Fibroblast of mammary gland (primary cell): ENCODE results near the gene CTRL.
"Not testable (repeated sequence)": the region's sequence is repeated elsewhere in the genome, so short reads cannot be mapped to it uniquely, and the experiment has no call there.

Experiments
- DNase-seq: peaks from one replicate; pipeline ENCODE4 v3.0.0-alpha.2; 2010; ENCODE audit warnings: low read depth
- H3K4me3 ChIP-seq: 2 replicates; pipeline ENCODE4 v1.5.1; 2011; ENCODE audit warnings: low read depth, mild to moderate bottlenecking, low read length, moderate library complexity; ENCODE audit not compliant: control insufficient read depth
- CTCF ChIP-seq: conservative IDR thresholded peaks from 2 replicates; pipeline ENCODE4 v1.5.1; 2011; ENCODE audit warnings: low read depth, low read length, inconsistent platforms; ENCODE audit not compliant: control insufficient read depth, insufficient read depth

The CTRL gene

DNA sequence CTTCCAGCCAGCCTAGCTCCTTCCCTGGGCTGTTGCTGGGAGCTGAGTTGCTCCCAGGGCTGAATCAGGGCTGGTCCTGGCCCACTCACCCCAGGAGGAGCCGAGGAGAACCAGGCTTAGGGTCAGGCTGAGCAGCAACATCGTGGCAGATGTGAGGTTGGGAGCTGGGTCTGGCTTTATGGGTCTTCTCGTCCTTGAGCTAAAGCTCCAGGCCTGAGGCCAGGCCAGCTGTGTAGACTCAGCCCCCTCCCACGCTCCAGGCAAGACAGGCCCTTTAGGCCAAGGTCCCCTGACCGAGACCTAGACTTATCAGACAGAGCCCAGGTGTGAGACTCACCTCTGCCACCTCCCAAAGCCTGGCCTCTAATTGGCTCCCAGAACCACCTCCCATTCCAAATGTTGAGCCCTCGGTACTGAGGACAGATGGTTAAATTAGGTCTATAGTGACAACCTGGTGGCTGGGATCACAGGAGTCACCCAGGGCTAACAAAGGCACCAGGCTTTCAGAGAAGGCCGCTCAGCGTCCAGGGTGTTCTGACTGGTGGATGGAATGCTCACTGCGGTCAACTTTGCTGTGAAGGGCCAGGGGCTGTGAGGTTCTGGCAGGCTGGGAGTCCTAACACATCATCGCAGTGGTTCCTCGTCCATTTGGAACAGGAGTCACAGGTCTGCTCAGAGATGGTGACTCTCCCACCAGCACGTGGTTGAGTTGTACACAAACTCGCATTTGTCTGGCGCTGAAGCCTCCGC lies at the start of gene CTRL:
TSS of gene CTRL (minus strand) at position 151 of the 750 bp plus-strand sequence. CDS start at position 141, 10 bp downstream.
- DNase-seq = no peak
- no peak within 1 kb of the TSS for H3K4me3 ChIP-seq
- peak; percentile 12 for TF ChIP-seq CTCF

DNA sequence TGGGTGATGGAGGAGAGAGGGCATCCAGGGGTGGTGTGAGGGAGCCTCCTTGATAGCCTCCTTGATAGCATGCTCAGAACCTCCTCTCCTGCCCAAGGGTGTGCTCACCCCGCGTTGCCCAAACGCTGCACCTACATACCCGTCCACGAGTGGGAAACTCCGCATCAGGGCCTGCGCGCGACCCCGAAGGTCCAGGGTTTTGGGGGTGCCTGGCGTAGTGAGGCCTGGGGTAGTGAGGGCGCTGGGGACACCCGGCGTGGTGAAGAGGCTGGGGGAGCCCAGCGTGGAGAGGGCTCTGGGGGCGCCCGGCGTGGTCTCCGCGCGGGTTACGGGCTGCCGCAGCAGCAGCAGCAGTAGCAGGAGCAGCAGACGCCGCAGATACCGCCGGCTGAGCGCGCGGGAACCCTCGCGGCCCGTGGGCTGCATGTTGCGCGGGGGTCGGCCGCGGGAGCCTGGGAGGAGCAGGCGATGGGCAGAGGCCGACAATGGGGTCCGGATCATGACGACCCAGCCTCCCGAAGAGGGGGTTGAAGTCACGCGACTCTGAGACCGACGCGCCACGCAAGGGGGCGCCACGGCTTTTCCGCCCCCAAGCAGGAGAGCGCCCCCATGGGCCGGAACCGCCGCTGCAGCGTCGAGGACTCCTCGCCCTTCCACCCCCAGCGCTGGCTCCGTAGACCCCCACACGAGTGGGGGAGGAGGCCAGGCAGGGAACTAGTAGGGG lies 48.5 kb upstream of the CTRL start, which contains the start of gene DPEP3:
TSS of gene DPEP3 (minus strand) at position 545 of the 724 bp plus-strand sequence. CDS start at position 426, 119 bp downstream.
- H3K4me3 ChIP-seq = no peak within 1 kb of the TSS
- no peak for DNase-seq
- peak; percentile 13 for TF ChIP-seq CTCF

GRCh38 chr16:67977469-67978227 lies 46.0 kb upstream of the CTRL start:
- no peak for DNase-seq
- no peak overlapping the region for H3K4me3 ChIP-seq
- no peak for TF ChIP-seq CTCF

DNA sequence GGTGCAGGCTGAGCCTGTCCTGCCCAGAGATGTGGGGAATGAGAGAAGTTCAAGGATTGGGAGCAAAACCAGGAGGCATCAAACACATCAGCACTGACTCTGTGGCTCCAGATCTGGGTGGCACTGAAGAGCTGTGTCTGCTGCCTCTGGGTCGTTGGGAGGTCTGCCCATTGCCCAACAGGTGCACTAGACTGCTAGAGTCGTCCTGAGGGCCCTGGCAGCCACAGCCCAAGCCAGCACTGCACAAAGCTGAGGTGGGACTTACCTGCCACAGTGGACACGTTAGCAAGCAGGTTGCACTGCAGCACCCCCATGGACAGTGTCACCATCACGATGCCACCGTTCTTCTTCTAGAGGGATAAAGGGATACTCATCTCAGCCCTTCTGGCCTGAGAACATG lies 45.3 kb upstream of the CTRL start:
- H3K4me3 ChIP-seq = no peak overlapping the region
- no peak for TF ChIP-seq CTCF
- no peak for DNase-seq

GRCh38 chr16:67976205-67976604 lies 44.5 kb upstream of the CTRL start:
- no peak for DNase-seq
- no peak for TF ChIP-seq CTCF
- no peak overlapping the region for H3K4me3 ChIP-seq

DNA sequence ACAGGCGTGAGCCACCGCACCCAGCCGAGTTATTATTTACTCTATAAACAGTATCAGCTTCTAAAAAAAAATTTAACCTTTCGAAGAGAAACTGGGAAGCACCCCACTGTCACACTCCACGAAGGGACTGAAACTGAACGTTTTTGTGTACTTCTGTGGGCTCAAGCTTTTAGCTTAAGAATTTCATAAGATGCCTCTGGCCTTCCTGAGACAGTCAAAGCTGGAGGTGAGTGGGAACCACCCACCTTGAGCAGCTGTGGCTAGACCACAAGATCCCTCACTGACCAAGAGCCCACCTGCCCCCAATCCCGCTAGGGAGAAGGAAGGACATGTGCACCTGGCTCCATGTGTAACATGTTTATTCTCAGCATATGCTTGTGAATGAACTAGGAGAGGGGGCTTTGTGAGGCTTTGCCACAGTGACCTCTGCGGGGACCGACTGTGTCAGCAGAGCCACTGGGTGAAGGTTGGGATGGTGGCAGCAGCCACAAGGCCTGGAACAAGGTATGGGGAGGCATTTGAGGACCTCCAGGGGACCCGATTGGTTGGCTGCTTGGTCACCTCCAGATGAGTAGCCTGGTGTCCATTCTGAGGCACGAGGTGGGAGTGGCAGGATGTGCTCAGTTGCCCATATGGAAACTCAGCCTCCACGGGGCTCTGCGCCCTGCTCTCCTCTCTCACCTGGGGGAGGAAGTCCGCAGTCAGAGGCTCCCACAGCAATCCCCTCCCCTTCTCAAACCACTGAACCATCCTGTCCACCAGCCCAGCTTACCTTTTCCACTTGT lies 43.9 kb upstream of the CTRL start:
- DNase-seq = no peak
- no peak overlapping the region for H3K4me3 ChIP-seq
- TF ChIP-seq CTCF = no peak

DNA sequence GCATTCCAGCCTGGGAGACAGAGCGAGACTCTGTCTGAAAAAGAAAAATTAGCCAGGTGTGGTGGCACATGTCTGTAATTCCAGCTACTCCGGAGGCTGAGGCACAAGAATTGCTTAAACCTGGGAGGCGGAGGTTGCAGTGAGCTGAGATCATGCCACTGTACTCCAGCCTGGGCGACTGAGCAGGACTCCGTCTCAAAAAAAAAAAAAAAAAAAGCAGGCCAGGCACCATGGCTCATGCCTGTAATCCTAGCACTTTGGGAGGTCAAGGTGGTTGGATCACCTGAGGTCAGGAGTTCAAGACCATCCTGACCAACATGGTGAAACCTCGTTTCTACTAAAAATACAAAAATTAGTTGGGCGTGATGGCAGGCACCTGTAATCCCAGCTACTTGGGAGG lies 40.6 kb upstream of the CTRL start:
- DNase-seq, H3K4me3 ChIP-seq: not testable (repeated sequence)
